ENCODE data around the gene TRAFD1. TPM values are rescaled to one million over a fixed set of nuclear protein-coding genes. Genes with fewer than 3 reads are reported as not detected.

The TRAFD1 gene
- total RNA-seq, 4 donors from 2014 or later: 46.3 to 82.9 (median 67.4) TPM

- intact Hi-C loops (cut with DNase I; ENCODE audit: low total_unique reads): no loop called here
- WGBS, 2 donors: 94 to 95% methylated on average over 7 of the region's 7 CpGs
- no peak overlapping the region for H3K4me3 ChIP-seq (ENCODE audit: low read depth, poor library complexity, severe bottlenecking)
- TF ChIP-seq POLR2A (IDR thresholded peaks at IDR 0.05): no peak
- no peak for TF ChIP-seq CTCF (IDR thresholded peaks at IDR 0.05)
- no peak for DNase-seq (ENCODE audit: low spot score in 2 of 2)
Observed at GRCh38 chr12:112169966-112170365, 44.6 kb downstream of the TRAFD1 start.

GRCh38 chr12:112170376-112170775 lies 45.0 kb downstream of the TRAFD1 start:
- TF ChIP-seq CTCF (IDR thresholded peaks at IDR 0.05): no peak
- H3K4me3 ChIP-seq (ENCODE audit: low read depth, poor library complexity, severe bottlenecking): no peak overlapping the region
- intact Hi-C loops (cut with DNase I; ENCODE audit: low total_unique reads): no loop called here
- DNase-seq (ENCODE audit: low spot score in 2 of 2): no peak
- WGBS, 2 donors: 53 to 55% methylated on average over 8 of the region's 8 CpGs

- no peak for DNase-seq (ENCODE audit: low spot score in 2 of 2)
- H3K4me3 ChIP-seq (ENCODE audit: low read depth, poor library complexity, severe bottlenecking): no peak overlapping the region
- no peak for TF ChIP-seq POLR2A (IDR thresholded peaks at IDR 0.05)
- TF ChIP-seq CTCF (IDR thresholded peaks at IDR 0.05): no peak
- intact Hi-C loops (cut with DNase I; ENCODE audit: low total_unique reads): no loop called here
- whole genome bisulfite sequencing, 2 donors: 94 to 95% methylated on average over 17 of the region's 17 CpGs
Observed at GRCh38 chr12:112170971-112171596, 45.7 kb downstream of the TRAFD1 start.

- no peak overlapping the region for H3K4me3 ChIP-seq (ENCODE audit: low read depth, poor library complexity, severe bottlenecking)
- 96 to 97% methylated on average over 19 to 21 of the region's 21 CpGs for WGBS, 2 donors
- DNase-seq (ENCODE audit: low spot score in 2 of 2): no peak
- no peak for TF ChIP-seq CTCF (IDR thresholded peaks at IDR 0.05)
- no peak for TF ChIP-seq POLR2A (IDR thresholded peaks at IDR 0.05)
- intact Hi-C loops (cut with DNase I; ENCODE audit: low total_unique reads): no loop called here
Observed at GRCh38 chr12:112172556-112173324, 47.4 kb downstream of the TRAFD1 start.

- H3K4me3 ChIP-seq (ENCODE audit: low read depth, poor library complexity, severe bottlenecking): no peak overlapping the region
- DNase-seq (ENCODE audit: low spot score in 2 of 2): no peak
- WGBS, 2 donors: 91 to 92% methylated on average over 20 of the region's 20 CpGs
- TF ChIP-seq CTCF (IDR thresholded peaks at IDR 0.05) (no peak), POLR2A (IDR thresholded peaks at IDR 0.05) (no peak)
- intact Hi-C loops (cut with DNase I; ENCODE audit: low total_unique reads): no loop called here
Observed at GRCh38 chr12:112175361-112176155, 50.2 kb downstream of the TRAFD1 start.
